ENCODE results near the gene PPIG. TPM values are rescaled to one million over a fixed set of nuclear protein-coding genes. Genes with fewer than 3 reads are reported as not detected.
A peak's percentile ranks its signal among the peaks of the same experiment; 100 is the strongest.

Gene PPIG
- total and polyA plus RNA-seq, 2 of the 4 experiments (the other 2 are of a cell fraction) = 10.4 to 16.7 TPM

- POLR2A ChIA-PET (ENCODE audit: unreplicated experiment) = no interaction called here
- Histone ChIP-seq H3K14ac (replicated peaks; ENCODE audit: low read depth, low read length) (no peak overlapping the region), H3K56ac (ENCODE audit: extremely low read depth, insufficient read depth, low read length) (no peak overlapping the region), H3K4me2 (ENCODE audit: low read depth, low read length) (no peak overlapping the region), H4K5ac (ENCODE audit: low read depth, low read length) (no peak overlapping the region), H3K9ac (ENCODE audit: low read depth, low read length) (no peak overlapping the region), H4K91ac (ENCODE audit: insufficient read depth, low read depth, low read length) (no peak overlapping the region), H4K8ac (ENCODE audit: low read depth in 2 of 2, low read length in 2 of 2) (no peak overlapping the region), H3K4ac (ENCODE audit: low read depth, low read length) (no peak overlapping the region), H3K4me3 (ENCODE audit: insufficient read depth, low read depth, low read length) (no peak overlapping the region), H3K4me1 (ENCODE audit: control insufficient read depth, insufficient read depth, low read length) (no peaks in the 10 kb centered on the region), H3K36me3 (ENCODE audit: control insufficient read depth, insufficient read depth, low read length) (no peaks in the 10 kb centered on the region), H3K23ac (ENCODE audit: low read depth, low read length) (no peak overlapping the region), H3K9me1 (ENCODE audit: insufficient read depth, low read length) (no peaks in the 10 kb centered on the region), H2AK9ac (replicated peaks; ENCODE audit: low read depth, low read length, poor library complexity) (no peak overlapping the region), H2AFZ (replicated peaks; ENCODE audit: low read length, poor library complexity) (no peak overlapping the region), H2BK20ac (ENCODE audit: low read depth, low read length) (no peak overlapping the region), H2AK5ac (ENCODE audit: low read depth, low read length) (no peak overlapping the region), H3K79me1 (ENCODE audit: low read depth in 1 of 2, low read length in 2 of 2) (no peaks in the 10 kb centered on the region), H4K20me1 (ENCODE audit: insufficient read depth, low read length) (no peaks in the 10 kb centered on the region), H3K27ac (ENCODE audit: insufficient read depth, low read length) (no peak overlapping the region), H3K18ac (ENCODE audit: low read depth, low read length) (no peak overlapping the region), H3K27me3 (ENCODE audit: control insufficient read depth, insufficient read depth, low read length) (peaks cover 4% of the 10 kb centered on the region; the same call in 1 of the 2 replicates), H2BK5ac (ENCODE audit: low read depth, low read length, poor library complexity, severe bottlenecking) (no peak overlapping the region), H2BK120ac (ENCODE audit: low read depth, low read length) (no peak overlapping the region), H3K9me3 (ENCODE audit: control insufficient read depth, insufficient read depth, low read length) (no peaks in the 10 kb centered on the region), H2BK15ac (ENCODE audit: low read depth, low read length) (no peak overlapping the region)
- in situ Hi-C loops (cut with MboI; ENCODE audit: low sequenced_read_pairs) = no loop called here
- DNase-seq = peak; percentile 18
- no CpG with 5 or more reads among the region's 2 CpGs for whole genome bisulfite sequencing, 2 experiments (ENCODE audit: extremely low coverage in 2 of 2, insufficient read length in 1 of 2)
- CTCF ChIA-PET = no interaction called here
- dilution Hi-C loops (cut with HindIII; ENCODE audit: low sequenced_read_pairs, unreplicated experiment) = no loop called here
- TF ChIP-seq, protein P1, sequence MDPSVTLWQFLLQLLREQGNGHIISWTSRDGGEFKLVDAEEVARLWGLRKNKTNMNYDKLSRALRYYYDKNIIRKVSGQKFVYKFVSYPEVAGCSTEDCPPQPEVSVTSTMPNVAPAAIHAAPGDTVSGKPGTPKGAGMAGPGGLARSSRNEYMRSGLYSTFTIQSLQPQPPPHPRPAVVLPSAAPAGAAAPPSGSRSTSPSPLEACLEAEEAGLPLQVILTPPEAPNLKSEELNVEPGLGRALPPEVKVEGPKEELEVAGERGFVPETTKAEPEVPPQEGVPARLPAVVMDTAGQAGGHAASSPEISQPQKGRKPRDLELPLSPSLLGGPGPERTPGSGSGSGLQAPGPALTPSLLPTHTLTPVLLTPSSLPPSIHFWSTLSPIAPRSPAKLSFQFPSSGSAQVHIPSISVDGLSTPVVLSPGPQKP (IDR thresholded peaks at IDR 0.05; ENCODE audit: borderline replicate concordance, low read depth, low read length) = no peak
- TF ChIP-seq POLR2A (IDR thresholded peaks at IDR 0.05; ENCODE audit: low read depth, low read length) = no peak
- no peak for TF ChIP-seq MAFK (IDR thresholded peaks at IDR 0.05; ENCODE audit: low read depth, low read length)
- no peak for TF ChIP-seq USF2 (IDR thresholded peaks at IDR 0.05; ENCODE audit: low read depth, low read length)
- TF ChIP-seq SMC3 (IDR thresholded peaks at IDR 0.05; ENCODE audit: low read depth, low read length) = no peak
- TF ChIP-seq RCOR1 (IDR thresholded peaks at IDR 0.05; ENCODE audit: insufficient replicate concordance, low read length) = no peak
- no peak for TF ChIP-seq RAD21 (IDR thresholded peaks at IDR 0.05; ENCODE audit: low read length)
- TF ChIP-seq MAZ (IDR thresholded peaks at IDR 0.05; ENCODE audit: borderline replicate concordance, low read depth, low read length) = no peak
- no TSS peak for BruUV-seq (replicated peaks)
- no peak; the same call in 1 of the 2 replicates for ATAC-seq (ENCODE audit: low read depth)
- intact Hi-C loops (cut with micrococcal nuclease) = no loop called here
These were observed 86.1 kb downstream of the PPIG start for GRCh38 chr2:169670215-169670651.
